HCT116 (cell line): ENCODE measurements around the gene FAP. TPM values are rescaled to one million over a fixed set of nuclear protein-coding genes. Genes with fewer than 3 reads are reported as not detected.

Experiments used
- ATAC-seq: fragments of 200-7000 bp; cut with Tn5 transposase; 2 replicates; pipeline ENCODE4 v1.9.1; 2020; ENCODE audit warnings: mild to moderate bottlenecking, moderate library complexity
- BruUV-seq: library from RNA; stranded (reverse); fragments of 400-500 nt; replicated peaks from 2 replicates; lab custom pipeline; 2021; lab: Mats Ljungman, UMichigan
- CTCF ChIA-PET: fragments of 300-600 bp; sonication (Branson Sonifier 250); formaldehyde crosslinking; loops from one replicate; lab custom pipeline; 2021; ENCODE audit warnings: antibody characterized with exemption; lab: Charles Lee
- POLR2A ChIA-PET: fragments of 300-600, 350-600 bp; sonication (Branson Sonifier 250); formaldehyde crosslinking; loops from one replicate; lab custom pipeline; 2021; ENCODE audit warnings: antibody characterized with exemption; lab: Charles Lee
- RAD21 ChIA-PET, 2 experiments: fragments of 300-600 bp; sonication (Branson Sonifier 250); formaldehyde crosslinking; loops; one replicate each; lab custom pipeline; 2023; ENCODE audit warnings: low total read pairs in 2 of 2; ENCODE audit not compliant: uncharacterized antibody in 2 of 2, unreplicated experiment in 2 of 2, low non-redundant PET in 1 of 2; lab: Charles Lee
- DNase-seq: peaks from one replicate; pipeline ENCODE4 v3.0.0-alpha.2; 2010; ENCODE audit warnings: low read depth, low spot score
- H2AFZ ChIP-seq: fragments of 200-600 bp; shearing (Covaris generic), sonication (generic); 2 replicates; pipeline ENCODE4 v1.6.1; 2017; ENCODE audit warnings: low read depth, mixed run types, mixed read lengths, antibody characterized with exemption, low read length; ENCODE audit not compliant: poor library complexity, severe bottlenecking
- H3K27ac ChIP-seq: 2 replicates; pipeline ENCODE4 v1.5.1; 2012; ENCODE audit warnings: low read depth, low read length
- H3K27me3 ChIP-seq: fragments of 200-600 bp; sonication (generic); 2 replicates; pipeline ENCODE4 v1.6.1; 2016; ENCODE audit warnings: mixed run types, low read length, mixed read lengths; ENCODE audit not compliant: insufficient read depth
- H3K36me3 ChIP-seq, 2 experiments: fragments of 200-500 bp in 1 of 2; fragments of 200-600 bp in 1 of 2; sonication (Bioruptor generic) in 1 of 2; sonication (generic) in 1 of 2; 2 replicates each; pipeline versions ENCODE4 v1.5.1 to v1.6.1; 2014 to 2016; ENCODE audit warnings: low read length in 2 of 2, inconsistent platforms in 1 of 2, mixed read lengths in 1 of 2, mixed run types in 1 of 2; ENCODE audit not compliant: insufficient read depth in 2 of 2, control insufficient read depth in 1 of 2
- H3K4me1 ChIP-seq, 2 experiments: fragments of 200-600 bp in 1 of 2; sonication (generic) in 1 of 2; 2 replicates each; pipeline versions ENCODE4 v1.5.1 to v1.6.1; 2012 to 2017; ENCODE audit warnings: low read length in 2 of 2, inconsistent platforms in 1 of 2, mild to moderate bottlenecking in 1 of 2, mixed read lengths in 1 of 2, mixed run types in 1 of 2, moderate library complexity in 1 of 2; ENCODE audit not compliant: insufficient read depth in 2 of 2, control insufficient read depth in 1 of 2
- H3K4me2 ChIP-seq: fragments of 200-600 bp; sonication (generic); 2 replicates; pipeline ENCODE4 v1.6.1; 2017; ENCODE audit warnings: mixed run types, low read length, mixed read lengths
- H3K4me3 ChIP-seq, 2 experiments: fragments of 200-600 bp in 1 of 2; sonication (generic) in 1 of 2; replicated peaks in 1 of 2; 2 replicates each; pipeline ENCODE4 v1.5.1; 2011 to 2016; ENCODE audit warnings: low read length in 2 of 2, control low read depth in 1 of 2, low read depth in 1 of 2, mild to moderate bottlenecking in 1 of 2, mixed read lengths in 1 of 2, mixed run types in 1 of 2
- H3K79me2 ChIP-seq: fragments of 200-600 bp; sonication (generic); 2 replicates; pipeline ENCODE4 v1.6.1; 2017; ENCODE audit warnings: mild to moderate bottlenecking, mixed run types, low read length, moderate library complexity, mixed read lengths; ENCODE audit not compliant: insufficient read depth
- H3K9ac ChIP-seq: fragments of 200-600 bp; sonication (generic); 2 replicates; pipeline ENCODE4 v1.6.1; 2016; ENCODE audit warnings: low read length, mixed read lengths
- H3K9me2 ChIP-seq: fragments of 200-600 bp; sonication (generic), shearing (Covaris generic); 2 replicates; pipeline ENCODE4 v1.6.1; 2017; ENCODE audit warnings: mixed run types, mild to moderate bottlenecking, moderate library complexity; ENCODE audit not compliant: insufficient read depth
- H3K9me3 ChIP-seq, 2 experiments: fragments of 200-500 bp in 1 of 2; fragments of 200-600 bp in 1 of 2; sonication (Bioruptor generic) in 1 of 2; sonication (generic) in 1 of 2; 2 replicates each; pipeline ENCODE4 v1.6.1; 2014 to 2017; ENCODE audit warnings: low read length in 2 of 2, mixed read lengths in 2 of 2, inconsistent platforms in 1 of 2, low read depth in 1 of 2, mild to moderate bottlenecking in 1 of 2, mixed run types in 1 of 2, moderate library complexity in 1 of 2; ENCODE audit not compliant: control insufficient read depth in 1 of 2, insufficient read depth in 1 of 2
- H4K20me1 ChIP-seq: fragments of 200-600 bp; sonication (generic), shearing (Covaris generic); 2 replicates; pipeline ENCODE4 v1.6.1; 2017; ENCODE audit warnings: mixed run types, mild to moderate bottlenecking, moderate library complexity; ENCODE audit not compliant: insufficient read depth
- FOSL1 ChIP-seq: IDR thresholded peaks from 2 replicates; pipeline ENCODE4 v1.6.1; 2012; ENCODE audit warnings: low read depth
- POLR2A ChIP-seq: IDR thresholded peaks from 2 replicates; pipeline ENCODE4 v1.7.0; 2011; ENCODE audit warnings: borderline replicate concordance; ENCODE audit not compliant: insufficient read depth, insufficient read length; ENCODE audit errors: extremely low read depth
- RAD21 ChIP-seq: IDR thresholded peaks from 2 replicates; pipeline ENCODE4 v1.6.1; 2012; ENCODE audit warnings: low read depth, mild to moderate bottlenecking
- REST ChIP-seq: IDR thresholded peaks from 2 replicates; pipeline ENCODE4 v1.6.1; 2012; ENCODE audit warnings: low read depth
- SP1 ChIP-seq: IDR thresholded peaks from 2 replicates; pipeline ENCODE4 v1.6.1; 2012; ENCODE audit warnings: low read depth
- YY1 ChIP-seq: IDR thresholded peaks from 2 replicates; pipeline ENCODE4 v1.6.1; 2011; ENCODE audit warnings: low read length, low read depth, moderate library complexity, mild to moderate bottlenecking; ENCODE audit not compliant: insufficient replicate concordance; ENCODE audit errors: extremely low read depth
- ZBTB33 ChIP-seq: IDR thresholded peaks from 2 replicates; pipeline ENCODE4 v1.6.1; 2011; ENCODE audit warnings: mild to moderate bottlenecking, low read length, moderate library complexity; ENCODE audit not compliant: insufficient replicate concordance; ENCODE audit errors: extremely low read depth
- intact Hi-C: fragments of 100-400 bp; cut with micrococcal nuclease; formaldehyde crosslinking; loops from 2 replicates; pipeline ENCODE4 v1.10.0; 2022
- total RNA-seq: library from RNA; stranded (reverse); gene quantifications from one replicate; pipeline ENCODE4 v1.2.1, GENCODE V29; 2021; ENCODE audit not compliant: unreplicated experiment

The FAP gene
- total RNA-seq, 1 experiment from 2014 or later = not detected

- Histone ChIP-seq H3K27ac (no peak overlapping the region), H3K9me3 (no peaks in the 10 kb centered on the region), H2AFZ (no peak overlapping the region), H3K4me1 (peaks cover 0 to 4% of the 10 kb centered on the region in 2 experiments; a peak in 1 of 4 replicates), H3K36me3 (no peaks in the 10 kb centered on the region), H3K27me3 (no peaks in the 10 kb centered on the region), H3K9me2 (no peaks in the 10 kb centered on the region; the same call in 1 of the 2 replicates), H3K79me2 (no peaks in the 10 kb centered on the region), H3K4me2 (no peak overlapping the region), H3K9ac (no peak overlapping the region), H4K20me1 (no peaks in the 10 kb centered on the region), H3K4me3 (no peak overlapping the region)
- no peak for DNase-seq
- no peak for ATAC-seq
- no peak for TF ChIP-seq ZBTB33
- TF ChIP-seq FOSL1 = no peak
- no peak for TF ChIP-seq REST
- TF ChIP-seq SP1 = no peak
- TF ChIP-seq POLR2A = no peak
- no peak for TF ChIP-seq RAD21
- TF ChIP-seq YY1 = no peak
- intact Hi-C loops = no loop called here
- RAD21 ChIA-PET = no interaction called here
- CTCF ChIA-PET = no interaction called here
- BruUV-seq = no TSS peak
- POLR2A ChIA-PET = no interaction called here
Observed at GRCh38 chr2:162256591-162256991, 13.3 kb upstream of the FAP start.
